ENCODE results near the gene SLCO2A1.

The SLCO2A1 gene

GRCh38 chr3:133987136-133987535 is 42.6 kb downstream of the SLCO2A1 start:
- DNase-seq (ENCODE audit: low read depth), result no peak

GRCh38 chr3:133986311-133986710 is 43.4 kb downstream of the SLCO2A1 start:
- TF ChIP-seq CTCF (IDR thresholded peaks at IDR 0.05; ENCODE audit: control insufficient read depth, insufficient read depth, low read depth, low read length, missing control alignments), result no peak
- H3K4me3 ChIP-seq (ENCODE audit: control insufficient read depth, low read depth, low read length), result no peak overlapping the region
- DNase-seq (ENCODE audit: low read depth), result no peak

More at GRCh38 chr3:133987136-133987535, 42.6 kb downstream of the SLCO2A1 start:
- TF ChIP-seq CTCF (IDR thresholded peaks at IDR 0.05; ENCODE audit: control insufficient read depth, insufficient read depth, low read depth, low read length, missing control alignments), result no peak
- H3K4me3 ChIP-seq (ENCODE audit: control insufficient read depth, low read depth, low read length), result no peak overlapping the region

GRCh38 chr3:133984975-133985374 is 44.8 kb downstream of the SLCO2A1 start:
- TF ChIP-seq CTCF (IDR thresholded peaks at IDR 0.05; ENCODE audit: control insufficient read depth, insufficient read depth, low read depth, low read length, missing control alignments), result no peak
- no peak for DNase-seq (ENCODE audit: low read depth)
- H3K4me3 ChIP-seq (ENCODE audit: control insufficient read depth, low read depth, low read length), result no peak overlapping the region

GRCh38 chr3:133983576-133984560 is 45.9 kb downstream of the SLCO2A1 start:
- H3K4me3 ChIP-seq (ENCODE audit: control insufficient read depth, low read depth, low read length), result no peak overlapping the region
- TF ChIP-seq CTCF (IDR thresholded peaks at IDR 0.05; ENCODE audit: control insufficient read depth, insufficient read depth, low read depth, low read length, missing control alignments), result no peak
- no peak for DNase-seq (ENCODE audit: low read depth)

GRCh38 chr3:133983126-133983525 is 46.6 kb downstream of the SLCO2A1 start:
- DNase-seq (ENCODE audit: low read depth), result no peak
- H3K4me3 ChIP-seq (ENCODE audit: control insufficient read depth, low read depth, low read length), result no peak overlapping the region
- no peak for TF ChIP-seq CTCF (IDR thresholded peaks at IDR 0.05; ENCODE audit: control insufficient read depth, insufficient read depth, low read depth, low read length, missing control alignments)

- no peak for TF ChIP-seq CTCF (IDR thresholded peaks at IDR 0.05; ENCODE audit: control insufficient read depth, insufficient read depth, low read depth, low read length, missing control alignments)
- no peak for DNase-seq (ENCODE audit: low read depth)
These were observed 49.2 kb downstream of the SLCO2A1 start for GRCh38 chr3:133980550-133980949.

More at GRCh38 chr3:133980550-133980949, 49.2 kb downstream of the SLCO2A1 start:
- no peak overlapping the region for H3K4me3 ChIP-seq (ENCODE audit: control insufficient read depth, low read depth, low read length)

Measured in AG09309 (cell line).